AG09309 (cell line): ENCODE results near the gene FABP1.

Experiments
- DNase-seq: peaks from one replicate; pipeline ENCODE4 v3.0.0-alpha.2; 2010; ENCODE audit warnings: low read depth
- H3K4me3 ChIP-seq: 2 replicates; pipeline ENCODE4 v1.5.1; 2011; ENCODE audit warnings: mild to moderate bottlenecking, low read depth, low read length, moderate library complexity; ENCODE audit not compliant: control insufficient read depth
- CTCF ChIP-seq: IDR thresholded peaks from 2 replicates; pipeline ENCODE4 v1.5.1; 2011; ENCODE audit warnings: mild to moderate bottlenecking, low read depth, low read length, inconsistent platforms; ENCODE audit not compliant: insufficient read depth, control insufficient read depth; ENCODE audit errors: missing control alignments

Gene FABP1

GRCh38 chr2:88141952-88142351 lies 14.1 kb upstream of the FABP1 start:
- TF ChIP-seq CTCF: no peak

GRCh38 chr2:88139804-88140203 lies 11.9 kb upstream of the FABP1 start:
- H3K4me3 ChIP-seq: no peak overlapping the region
- no peak for DNase-seq
- no peak for TF ChIP-seq CTCF

More at GRCh38 chr2:88141952-88142351, 14.1 kb upstream of the FABP1 start:
- no peak for DNase-seq
- no peak overlapping the region for H3K4me3 ChIP-seq

- TF ChIP-seq CTCF: no peak
- DNase-seq: no peak
- H3K4me3 ChIP-seq: no peak overlapping the region
These were observed 11.4 kb upstream of the FABP1 start for GRCh38 chr2:88139203-88139702.

GRCh38 chr2:88137833-88138232 lies 10.0 kb upstream of the FABP1 start:
- DNase-seq: no peak

GRCh38 chr2:88136817-88137216 lies 9.0 kb upstream of the FABP1 start:
- H3K4me3 ChIP-seq: no peak overlapping the region
- TF ChIP-seq CTCF: no peak
- no peak for DNase-seq

More at GRCh38 chr2:88137833-88138232, 10.0 kb upstream of the FABP1 start:
- H3K4me3 ChIP-seq: no peak overlapping the region
- TF ChIP-seq CTCF: no peak

GRCh38 chr2:88133875-88134274 lies 6.0 kb upstream of the FABP1 start:
- no peak for TF ChIP-seq CTCF
- H3K4me3 ChIP-seq: no peak overlapping the region

GRCh38 chr2:88131999-88132368 lies 4.1 kb upstream of the FABP1 start:
- no peak for TF ChIP-seq CTCF
- H3K4me3 ChIP-seq: no peak overlapping the region
- no peak for DNase-seq

More at GRCh38 chr2:88133875-88134274, 6.0 kb upstream of the FABP1 start:
- no peak for DNase-seq
